K562 (cell line): ENCODE data around the gene HKDC1. TPM values are rescaled to one million over a fixed set of nuclear protein-coding genes. Genes with fewer than 3 reads are reported as not detected.

Experiments
- EP300 ChIP-seq: IDR thresholded peaks from 2 replicates; pipeline ENCODE4 v1.6.1; 2012; ENCODE audit warnings: low read length, improper control_type of control experiment
- HNRNPUL1 ChIP-seq: fragments of 200-400 bp; formaldehyde crosslinking; IDR thresholded peaks from 2 replicates; pipeline ENCODE4 v1.6.1; 2017; ENCODE audit warnings: low read length
- ILK ChIP-seq: fragments of 450-650 bp; IDR thresholded peaks from 2 replicates; pipeline ENCODE4 v1.6.1; 2016; ENCODE audit warnings: missing genetic modification characterization, low read depth, mild to moderate bottlenecking, missing compliant biosample characterization, moderate library complexity, borderline replicate concordance
- NFE2 ChIP-seq: IDR thresholded peaks from 2 replicates; pipeline ENCODE4 v1.6.1; 2014; ENCODE audit warnings: antibody characterized with exemption, low read depth
- PHF20 ChIP-seq: fragments of 450-650 bp; IDR thresholded peaks from 2 replicates; pipeline ENCODE4 v1.6.1; 2018; ENCODE audit not compliant: partially characterized antibody
- POLR2H ChIP-seq: IDR thresholded peaks from 2 replicates; pipeline ENCODE4 v1.6.1; 2016; ENCODE audit warnings: missing genetic modification characterization, low read depth, mild to moderate bottlenecking, control low read depth, missing compliant biosample characterization, moderate library complexity
- RFX7 ChIP-seq: fragments of 250-450 bp; sonication (Bioruptor Pico); IDR thresholded peaks from 2 replicates; pipeline ENCODE4 v1.5.1; 2021; ENCODE audit warnings: mild to moderate bottlenecking
- SAFB2 ChIP-seq: fragments of 200-400 bp; formaldehyde crosslinking; IDR thresholded peaks from 2 replicates; pipeline ENCODE4 v1.6.1; 2018; ENCODE audit warnings: borderline replicate concordance, low read length, low read depth, moderate library complexity; ENCODE audit not compliant: severe bottlenecking
- SMAD3 ChIP-seq: fragments of 450-650 bp; formaldehyde crosslinking; conservative IDR thresholded peaks from 2 replicates; pipeline ENCODE4 v1.4.0; 2020; ENCODE audit warnings: mild to moderate bottlenecking
- SMARCE1 ChIP-seq: fragments of 450-650 bp; IDR thresholded peaks from 2 replicates; pipeline ENCODE4 v1.7.1; 2016; ENCODE audit warnings: mild to moderate bottlenecking
- SOX6 ChIP-seq: fragments of 450-650 bp; IDR thresholded peaks from 2 replicates; pipeline ENCODE4 v1.6.1; 2014; ENCODE audit warnings: mild to moderate bottlenecking
- ZBTB17 ChIP-seq: fragments of 450-650 bp; formaldehyde crosslinking; IDR thresholded peaks from 2 replicates; pipeline ENCODE4 v1.4.0; 2020; ENCODE audit warnings: mild to moderate bottlenecking
- ZNF239 ChIP-seq: fragments of 250-450 bp; sonication (Bioruptor Pico); IDR thresholded peaks from 2 replicates; pipeline ENCODE4 v1.4.0; 2020; ENCODE audit warnings: mild to moderate bottlenecking
- polyA plus RNA-seq, 8 experiments: library from polyadenylated mRNA; depleted of rRNA in 4 of 8; stranded (reverse) in 5 of 8; unstranded in 3 of 8; fragments of >200 nt; fragmentation: Nextera tagmentation in 2 of 8; fragmentation: Illumina TruSeq in 1 of 8; extraction: Ambion mirVana in 2 of 8; extraction: Trizol in 1 of 8; gene quantifications; 2 replicates each; pipeline versions ENCODE4 v1.2.1 to v1.2.3, GENCODE V29; 2011 to 2014; ENCODE audit warnings: inconsistent platforms in 1 of 8, missing spikeins in 1 of 8
- total RNA-seq, 7 experiments: library from RNA; depleted of rRNA in 6 of 7; stranded (reverse); fragments of >200 nt in 6 of 7; fragmentation: Illumina TruSeq in 2 of 7; extraction: Trizol in 2 of 7; gene quantifications; 2 replicates each; pipeline versions ENCODE4 v1.2.1 to v1.2.3, GENCODE V29; 2011 to 2021; ENCODE audit warnings: low replicate concordance in 1 of 7
- TF ChIP-seq, protein P1 (sequence below): fragments of 450-650 bp; IDR thresholded peaks from 2 replicates; pipeline ENCODE4 v1.6.1; 2017; ENCODE audit warnings: antibody characterized with exemption, mild to moderate bottlenecking
- TF ChIP-seq, protein P2 (sequence below): fragments of 250-450 bp; sonication (Bioruptor Pico); IDR thresholded peaks from 2 replicates; pipeline ENCODE4 v1.9.0; 2021; ENCODE audit warnings: mild to moderate bottlenecking
- TF ChIP-seq, protein P3 (sequence below): sonication (generic); formaldehyde crosslinking; IDR thresholded peaks from 2 replicates; pipeline ENCODE4 v1.8.1; 2023; ENCODE audit warnings: missing genetic modification reagents, mild to moderate bottlenecking, borderline replicate concordance
- TF ChIP-seq, protein P4 (sequence below): fragments of 250-450 bp; sonication (Bioruptor Pico); IDR thresholded peaks from 2 replicates; pipeline ENCODE4 v1.5.0; 2020; ENCODE audit warnings: mild to moderate bottlenecking, borderline replicate concordance

The HKDC1 gene
- total and polyA plus RNA-seq, 9 of the 15 experiments (the other 6 are each of a cell fraction or from before 2014, with no cell fraction given) = 0.04 to 0.22 (median 0.11) TPM; not detected in 5

DNA sequence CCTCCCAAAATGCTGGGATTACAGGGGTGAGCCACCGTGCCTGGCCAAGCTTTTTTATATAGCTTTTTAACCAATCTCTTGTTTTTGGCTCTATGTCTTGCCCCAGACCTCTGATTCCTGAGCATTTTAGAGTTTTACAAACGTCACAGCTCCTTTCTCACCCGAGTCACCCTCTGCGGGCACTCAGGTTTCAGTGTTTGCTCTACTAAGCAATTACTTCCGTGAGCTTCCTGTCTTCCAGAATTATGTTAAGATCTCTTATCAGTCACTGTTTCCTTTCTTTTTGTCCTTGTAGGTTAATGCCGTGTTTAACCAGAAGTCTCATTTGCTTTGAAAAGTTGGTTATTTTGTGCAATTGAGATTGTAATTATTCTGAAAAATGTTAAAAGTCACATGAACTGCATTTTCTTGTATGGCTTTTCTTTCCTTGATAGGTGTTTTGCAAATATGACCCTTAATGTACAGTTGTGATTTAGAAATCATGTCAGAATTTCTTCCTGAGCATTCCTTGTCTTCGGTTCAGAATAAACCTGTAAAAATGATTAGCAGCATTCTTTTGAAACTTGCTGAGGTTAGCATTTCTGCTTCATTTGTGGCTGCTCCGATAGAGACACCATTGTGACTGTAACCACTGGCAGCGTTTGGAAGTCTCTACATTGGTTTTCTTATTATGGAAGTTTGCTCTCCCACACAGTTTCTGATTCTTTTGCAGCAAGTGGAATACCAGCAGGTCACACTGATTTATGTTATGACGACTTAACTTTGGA is 4.5 kb upstream of the HKDC1 start (continued):
- TF ChIP-seq SMAD3 (CRISPR knock-in tag) (no peak), ZBTB17 (CRISPR knock-in tag) (no peak), ILK (tag) (no peak), POLR2H (peak; percentile 56), SOX6 (peak; percentile 50; the same call in 1 of the 2 replicates), HNRNPUL1 (no peak), RFX7 (CRISPR knock-in tag) (no peak), SMARCE1 (peak; percentile 39; the same call in 1 of the 2 replicates), PHF20 (no peak), EP300 (0 out of 2 replicates have a peak, but pooled peaks have one; percentile 6), SAFB2 (no peak), NFE2 (no peak), ZNF239 (CRISPR knock-in tag) (peak; percentile 14; the same call in 1 of the 2 replicates)
- TF ChIP-seq, protein P1, sequence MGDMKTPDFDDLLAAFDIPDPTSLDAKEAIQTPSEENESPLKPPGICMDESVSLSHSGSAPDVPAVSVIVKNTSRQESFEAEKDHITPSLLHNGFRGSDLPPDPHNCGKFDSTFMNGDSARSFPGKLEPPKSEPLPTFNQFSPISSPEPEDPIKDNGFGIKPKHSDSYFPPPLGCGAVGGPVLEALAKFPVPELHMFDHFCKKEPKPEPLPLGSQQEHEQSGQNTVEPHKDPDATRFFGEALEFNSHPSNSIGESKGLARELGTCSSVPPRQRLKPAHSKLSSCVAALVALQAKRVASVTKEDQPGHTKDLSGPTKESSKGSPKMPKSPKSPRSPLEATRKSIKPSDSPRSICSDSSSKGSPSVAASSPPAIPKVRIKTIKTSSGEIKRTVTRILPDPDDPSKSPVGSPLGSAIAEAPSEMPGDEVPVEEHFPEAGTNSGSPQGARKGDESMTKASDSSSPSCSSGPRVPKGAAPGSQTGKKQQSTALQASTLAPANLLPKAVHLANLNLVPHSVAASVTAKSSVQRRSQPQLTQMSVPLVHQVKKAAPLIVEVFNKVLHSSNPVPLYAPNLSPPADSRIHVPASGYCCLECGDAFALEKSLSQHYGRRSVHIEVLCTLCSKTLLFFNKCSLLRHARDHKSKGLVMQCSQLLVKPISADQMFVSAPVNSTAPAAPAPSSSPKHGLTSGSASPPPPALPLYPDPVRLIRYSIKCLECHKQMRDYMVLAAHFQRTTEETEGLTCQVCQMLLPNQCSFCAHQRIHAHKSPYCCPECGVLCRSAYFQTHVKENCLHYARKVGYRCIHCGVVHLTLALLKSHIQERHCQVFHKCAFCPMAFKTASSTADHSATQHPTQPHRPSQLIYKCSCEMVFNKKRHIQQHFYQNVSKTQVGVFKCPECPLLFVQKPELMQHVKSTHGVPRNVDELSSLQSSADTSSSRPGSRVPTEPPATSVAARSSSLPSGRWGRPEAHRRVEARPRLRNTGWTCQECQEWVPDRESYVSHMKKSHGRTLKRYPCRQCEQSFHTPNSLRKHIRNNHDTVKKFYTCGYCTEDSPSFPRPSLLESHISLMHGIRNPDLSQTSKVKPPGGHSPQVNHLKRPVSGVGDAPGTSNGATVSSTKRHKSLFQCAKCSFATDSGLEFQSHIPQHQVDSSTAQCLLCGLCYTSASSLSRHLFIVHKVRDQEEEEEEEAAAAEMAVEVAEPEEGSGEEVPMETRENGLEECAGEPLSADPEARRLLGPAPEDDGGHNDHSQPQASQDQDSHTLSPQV = 0 out of 2 replicates have a peak, but pooled peaks have one; percentile 40
- TF ChIP-seq, protein P2, sequence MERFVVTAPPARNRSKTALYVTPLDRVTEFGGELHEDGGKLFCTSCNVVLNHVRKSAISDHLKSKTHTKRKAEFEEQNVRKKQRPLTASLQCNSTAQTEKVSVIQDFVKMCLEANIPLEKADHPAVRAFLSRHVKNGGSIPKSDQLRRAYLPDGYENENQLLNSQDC = no peak
- TF ChIP-seq, protein P3, sequence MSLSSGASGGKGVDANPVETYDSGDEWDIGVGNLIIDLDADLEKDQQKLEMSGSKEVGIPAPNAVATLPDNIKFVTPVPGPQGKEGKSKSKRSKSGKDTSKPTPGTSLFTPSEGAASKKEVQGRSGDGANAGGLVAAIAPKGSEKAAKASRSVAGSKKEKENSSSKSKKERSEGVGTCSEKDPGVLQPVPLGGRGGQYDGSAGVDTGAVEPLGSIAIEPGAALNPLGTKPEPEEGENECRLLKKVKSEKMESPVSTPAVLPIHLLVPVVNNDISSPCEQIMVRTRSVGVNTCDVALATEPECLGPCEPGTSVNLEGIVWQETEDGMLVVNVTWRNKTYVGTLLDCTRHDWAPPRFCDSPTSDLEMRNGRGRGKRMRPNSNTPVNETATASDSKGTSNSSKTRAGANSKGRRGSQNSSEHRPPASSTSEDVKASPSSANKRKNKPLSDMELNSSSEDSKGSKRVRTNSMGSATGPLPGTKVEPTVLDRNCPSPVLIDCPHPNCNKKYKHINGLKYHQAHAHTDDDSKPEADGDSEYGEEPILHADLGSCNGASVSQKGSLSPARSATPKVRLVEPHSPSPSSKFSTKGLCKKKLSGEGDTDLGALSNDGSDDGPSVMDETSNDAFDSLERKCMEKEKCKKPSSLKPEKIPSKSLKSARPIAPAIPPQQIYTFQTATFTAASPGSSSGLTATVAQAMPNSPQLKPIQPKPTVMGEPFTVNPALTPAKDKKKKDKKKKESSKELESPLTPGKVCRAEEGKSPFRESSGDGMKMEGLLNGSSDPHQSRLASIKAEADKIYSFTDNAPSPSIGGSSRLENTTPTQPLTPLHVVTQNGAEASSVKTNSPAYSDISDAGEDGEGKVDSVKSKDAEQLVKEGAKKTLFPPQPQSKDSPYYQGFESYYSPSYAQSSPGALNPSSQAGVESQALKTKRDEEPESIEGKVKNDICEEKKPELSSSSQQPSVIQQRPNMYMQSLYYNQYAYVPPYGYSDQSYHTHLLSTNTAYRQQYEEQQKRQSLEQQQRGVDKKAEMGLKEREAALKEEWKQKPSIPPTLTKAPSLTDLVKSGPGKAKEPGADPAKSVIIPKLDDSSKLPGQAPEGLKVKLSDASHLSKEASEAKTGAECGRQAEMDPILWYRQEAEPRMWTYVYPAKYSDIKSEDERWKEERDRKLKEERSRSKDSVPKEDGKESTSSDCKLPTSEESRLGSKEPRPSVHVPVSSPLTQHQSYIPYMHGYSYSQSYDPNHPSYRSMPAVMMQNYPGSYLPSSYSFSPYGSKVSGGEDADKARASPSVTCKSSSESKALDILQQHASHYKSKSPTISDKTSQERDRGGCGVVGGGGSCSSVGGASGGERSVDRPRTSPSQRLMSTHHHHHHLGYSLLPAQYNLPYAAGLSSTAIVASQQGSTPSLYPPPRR (CRISPR knock-in tag) = no peak
- TF ChIP-seq, protein P4, sequence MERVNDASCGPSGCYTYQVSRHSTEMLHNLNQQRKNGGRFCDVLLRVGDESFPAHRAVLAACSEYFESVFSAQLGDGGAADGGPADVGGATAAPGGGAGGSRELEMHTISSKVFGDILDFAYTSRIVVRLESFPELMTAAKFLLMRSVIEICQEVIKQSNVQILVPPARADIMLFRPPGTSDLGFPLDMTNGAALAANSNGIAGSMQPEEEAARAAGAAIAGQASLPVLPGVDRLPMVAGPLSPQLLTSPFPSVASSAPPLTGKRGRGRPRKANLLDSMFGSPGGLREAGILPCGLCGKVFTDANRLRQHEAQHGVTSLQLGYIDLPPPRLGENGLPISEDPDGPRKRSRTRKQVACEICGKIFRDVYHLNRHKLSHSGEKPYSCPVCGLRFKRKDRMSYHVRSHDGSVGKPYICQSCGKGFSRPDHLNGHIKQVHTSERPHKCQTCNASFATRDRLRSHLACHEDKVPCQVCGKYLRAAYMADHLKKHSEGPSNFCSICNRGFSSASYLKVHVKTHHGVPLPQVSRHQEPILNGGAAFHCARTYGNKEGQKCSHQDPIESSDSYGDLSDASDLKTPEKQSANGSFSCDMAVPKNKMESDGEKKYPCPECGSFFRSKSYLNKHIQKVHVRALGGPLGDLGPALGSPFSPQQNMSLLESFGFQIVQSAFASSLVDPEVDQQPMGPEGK (CRISPR knock-in tag) = no peak
